ENCODE measurements around the gene GCN1.

GRCh38 chr12:120242971-120243699 lies 48.6 kb upstream of the GCN1 start:
- TF ChIP-seq POLR2A (IDR thresholded peaks at IDR 0.05), result no peak
- TF ChIP-seq CTCF (IDR thresholded peaks at IDR 0.05), result no peak
- TF ChIP-seq POLR2AphosphoS5 (IDR thresholded peaks at IDR 0.05), result no peak
- TF ChIP-seq EP300 (IDR thresholded peaks at IDR 0.05), result no peak

Data from upper lobe of left lung (tissue), 4 donors.